AG04449 (cell line): ENCODE measurements around the gene ARHGAP20.

ENCODE experiments used
- CTCF ChIA-PET: fragments of 350-600 bp; formaldehyde crosslinking; extraction: SDS; loops from one replicate; lab custom pipeline; 2021; ENCODE audit warnings: antibody characterized with exemption; lab: Yijun Ruan, JAX
- POLR2A ChIA-PET: fragments of 400-600, 350-600 bp; formaldehyde crosslinking; extraction: SDS; loops from one replicate; lab custom pipeline; 2020; ENCODE audit warnings: antibody characterized with exemption, inconsistent platforms; lab: Yijun Ruan, JAX
- DNase-seq: peaks from one replicate; pipeline ENCODE4 v3.0.0-alpha.2; 2010; ENCODE audit warnings: low read depth, low spot score
- H3K4me3 ChIP-seq: 2 replicates; pipeline ENCODE4 v1.5.1; 2011; ENCODE audit warnings: low read depth, mild to moderate bottlenecking, control low read depth, low read length
- CTCF ChIP-seq: IDR thresholded peaks from one replicate; pipeline ENCODE4 v1.5.1; 2011; ENCODE audit warnings: mild to moderate bottlenecking, moderate library complexity, low read length, control low read depth, inconsistent platforms; ENCODE audit not compliant: insufficient read depth; ENCODE audit errors: missing control alignments

ARHGAP20 gene

GRCh38 chr11:110736171-110736553 is 23.9 kb upstream of the ARHGAP20 start:
- CTCF ChIA-PET, result no interaction called here
- no peak overlapping the region for H3K4me3 ChIP-seq
- TF ChIP-seq CTCF, result no peak
- POLR2A ChIA-PET, result no interaction called here
- no peak for DNase-seq

- no peak for TF ChIP-seq CTCF
- ChIA-PET CTCF (no interaction called here), POLR2A (no interaction called here)
- H3K4me3 ChIP-seq, result no peak overlapping the region
- no peak for DNase-seq
Measured at GRCh38 chr11:110735455-110736170, 23.4 kb upstream of the ARHGAP20 start.

- TF ChIP-seq CTCF, result no peak
- POLR2A ChIA-PET, result no interaction called here
Measured at GRCh38 chr11:110734790-110735189, 22.6 kb upstream of the ARHGAP20 start.

GRCh38 chr11:110730773-110731172 is 18.5 kb upstream of the ARHGAP20 start:
- POLR2A ChIA-PET, result no interaction called here
- CTCF ChIA-PET, result no interaction called here
- DNase-seq, result no peak
- H3K4me3 ChIP-seq, result no peak overlapping the region
- no peak for TF ChIP-seq CTCF

More at GRCh38 chr11:110734790-110735189, 22.6 kb upstream of the ARHGAP20 start:
- no peak for DNase-seq
- CTCF ChIA-PET, result no interaction called here
- no peak overlapping the region for H3K4me3 ChIP-seq

GRCh38 chr11:110728883-110729282 is 16.6 kb upstream of the ARHGAP20 start:
- ChIA-PET POLR2A (no interaction called here), CTCF (no interaction called here)
- DNase-seq, result no peak
- no peak for TF ChIP-seq CTCF
- H3K4me3 ChIP-seq, result no peak overlapping the region

GRCh38 chr11:110728476-110728875 is 16.2 kb upstream of the ARHGAP20 start:
- DNase-seq, result no peak
- no peak for TF ChIP-seq CTCF
- ChIA-PET POLR2A (no interaction called here), CTCF (no interaction called here)
- H3K4me3 ChIP-seq, result no peak overlapping the region
